ENCODE measurements around the gene VPS25. TPM values are rescaled to one million over a fixed set of nuclear protein-coding genes. Genes with fewer than 3 reads are reported as not detected.
A peak's percentile ranks its signal among the peaks of the same experiment; 100 is the strongest.

The VPS25 gene
- total and polyA plus RNA-seq, 9 of the 15 experiments (the other 6 are each of a cell fraction or from before 2014, with no cell fraction given): 123 to 352 (median 180) TPM

- TF ChIP-seq, protein P1, sequence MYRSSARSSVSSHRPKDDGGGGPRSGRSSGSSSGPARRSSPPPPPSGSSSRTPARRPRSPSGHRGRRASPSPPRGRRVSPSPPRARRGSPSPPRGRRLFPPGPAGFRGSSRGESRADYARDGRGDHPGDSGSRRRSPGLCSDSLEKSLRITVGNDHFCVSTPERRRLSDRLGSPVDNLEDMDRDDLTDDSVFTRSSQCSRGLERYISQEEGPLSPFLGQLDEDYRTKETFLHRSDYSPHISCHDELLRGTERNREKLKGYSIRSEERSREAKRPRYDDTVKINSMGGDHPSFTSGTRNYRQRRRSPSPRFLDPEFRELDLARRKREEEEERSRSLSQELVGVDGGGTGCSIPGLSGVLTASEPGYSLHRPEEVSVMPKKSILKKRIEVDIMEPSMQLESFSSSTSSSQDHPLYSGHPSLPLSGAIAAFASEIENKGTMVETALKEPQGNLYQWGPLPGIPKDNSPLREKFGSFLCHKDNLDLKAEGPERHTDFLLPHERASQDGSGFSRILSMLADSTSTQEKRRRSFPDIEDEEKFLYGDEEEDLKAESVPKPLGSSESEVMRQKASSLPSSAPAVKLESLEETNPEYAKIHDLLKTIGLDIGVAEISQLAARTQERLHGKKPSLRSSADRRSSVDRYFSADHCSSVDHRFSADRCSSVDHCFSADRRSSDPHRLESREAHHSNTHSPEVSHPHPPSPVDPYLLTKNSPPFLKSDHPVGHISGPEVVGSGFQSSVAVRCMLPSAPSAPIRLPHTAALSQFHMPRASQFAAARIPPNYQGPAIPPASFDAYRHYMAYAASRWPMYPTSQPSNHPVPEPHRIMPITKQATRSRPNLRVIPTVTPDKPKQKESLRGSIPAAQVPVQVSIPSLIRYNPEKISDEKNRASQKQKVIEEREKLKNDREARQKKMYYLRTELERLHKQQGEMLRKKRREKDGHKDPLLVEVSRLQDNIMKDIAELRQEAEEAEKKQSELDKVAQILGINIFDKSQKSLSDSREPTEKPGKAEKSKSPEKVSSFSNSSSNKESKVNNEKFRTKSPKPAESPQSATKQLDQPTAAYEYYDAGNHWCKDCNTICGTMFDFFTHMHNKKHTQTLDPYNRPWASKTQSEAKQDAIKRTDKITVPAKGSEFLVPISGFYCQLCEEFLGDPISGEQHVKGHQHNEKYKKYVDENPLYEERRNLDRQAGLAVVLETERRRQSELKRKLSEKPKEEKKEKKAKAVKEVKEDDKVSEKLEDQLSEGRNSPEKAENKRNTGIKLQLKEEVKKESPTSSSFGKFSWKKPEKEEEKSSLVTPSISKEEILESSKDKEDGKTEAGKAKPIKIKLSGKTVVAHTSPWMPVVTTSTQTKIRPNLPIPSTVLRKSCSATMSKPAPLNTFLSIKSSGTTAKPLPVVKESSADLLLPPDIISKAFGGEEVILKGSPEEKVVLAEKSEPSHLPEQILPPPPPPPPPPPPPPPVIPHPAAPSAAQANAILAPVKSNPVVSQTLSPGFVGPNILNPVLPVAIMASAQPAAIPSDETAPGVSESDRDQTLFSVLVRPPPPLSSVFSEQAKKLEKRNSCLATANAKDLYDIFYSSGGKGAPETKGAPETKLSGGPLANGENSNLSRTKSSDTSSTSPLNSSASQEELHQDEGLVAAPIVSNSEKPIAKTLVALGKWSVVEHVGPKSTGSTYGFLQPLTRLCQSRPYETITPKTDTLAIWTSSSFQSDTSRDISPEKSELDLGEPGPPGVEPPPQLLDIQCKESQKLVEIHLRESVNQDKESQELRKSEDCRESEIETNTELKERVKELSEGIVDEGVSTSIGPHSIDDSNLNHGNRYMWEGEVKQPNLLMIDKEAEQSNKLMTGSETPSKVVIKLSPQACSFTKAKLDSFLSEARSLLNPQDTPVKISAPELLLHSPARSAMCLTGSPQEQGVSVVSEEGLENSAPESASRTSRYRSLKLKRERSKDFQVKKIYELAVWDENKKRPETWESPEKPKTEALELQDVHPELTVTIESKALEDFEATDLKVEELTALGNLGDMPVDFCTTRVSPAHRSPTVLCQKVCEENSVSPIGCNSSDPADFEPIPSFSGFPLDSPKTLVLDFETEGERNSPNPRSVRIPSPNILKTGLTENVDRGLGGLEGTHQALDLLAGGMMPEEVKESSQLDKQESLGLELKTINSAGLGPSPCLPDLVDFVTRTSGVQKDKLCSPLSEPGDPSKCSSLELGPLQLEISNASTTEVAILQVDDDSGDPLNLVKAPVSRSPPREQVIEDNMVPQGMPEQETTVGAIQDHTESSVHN (IDR thresholded peaks at IDR 0.05; ENCODE audit: borderline replicate concordance in 1 of 2, low read depth in 1 of 2): no peak
- TF ChIP-seq HBP1 (CRISPR knock-in tag; IDR thresholded peaks at IDR 0.05): no peak
- TF ChIP-seq POLR2AphosphoS2 (IDR thresholded peaks at IDR 0.05; ENCODE audit: low read length): no peak
- no peak for TF ChIP-seq ILF3 (IDR thresholded peaks at IDR 0.05; ENCODE audit: borderline replicate concordance)
- TF ChIP-seq KDM1A (IDR thresholded peaks at IDR 0.05): no peak
- no peak for TF ChIP-seq HMG20A (CRISPR knock-in tag; conservative IDR thresholded peaks at IDR 0.05)
- TF ChIP-seq ZBTB1 (CRISPR knock-in tag; IDR thresholded peaks at IDR 0.05; ENCODE audit: borderline replicate concordance, low read depth): peak; percentile 66; the same call in 1 of the 2 replicates
- TF ChIP-seq, protein P2, sequence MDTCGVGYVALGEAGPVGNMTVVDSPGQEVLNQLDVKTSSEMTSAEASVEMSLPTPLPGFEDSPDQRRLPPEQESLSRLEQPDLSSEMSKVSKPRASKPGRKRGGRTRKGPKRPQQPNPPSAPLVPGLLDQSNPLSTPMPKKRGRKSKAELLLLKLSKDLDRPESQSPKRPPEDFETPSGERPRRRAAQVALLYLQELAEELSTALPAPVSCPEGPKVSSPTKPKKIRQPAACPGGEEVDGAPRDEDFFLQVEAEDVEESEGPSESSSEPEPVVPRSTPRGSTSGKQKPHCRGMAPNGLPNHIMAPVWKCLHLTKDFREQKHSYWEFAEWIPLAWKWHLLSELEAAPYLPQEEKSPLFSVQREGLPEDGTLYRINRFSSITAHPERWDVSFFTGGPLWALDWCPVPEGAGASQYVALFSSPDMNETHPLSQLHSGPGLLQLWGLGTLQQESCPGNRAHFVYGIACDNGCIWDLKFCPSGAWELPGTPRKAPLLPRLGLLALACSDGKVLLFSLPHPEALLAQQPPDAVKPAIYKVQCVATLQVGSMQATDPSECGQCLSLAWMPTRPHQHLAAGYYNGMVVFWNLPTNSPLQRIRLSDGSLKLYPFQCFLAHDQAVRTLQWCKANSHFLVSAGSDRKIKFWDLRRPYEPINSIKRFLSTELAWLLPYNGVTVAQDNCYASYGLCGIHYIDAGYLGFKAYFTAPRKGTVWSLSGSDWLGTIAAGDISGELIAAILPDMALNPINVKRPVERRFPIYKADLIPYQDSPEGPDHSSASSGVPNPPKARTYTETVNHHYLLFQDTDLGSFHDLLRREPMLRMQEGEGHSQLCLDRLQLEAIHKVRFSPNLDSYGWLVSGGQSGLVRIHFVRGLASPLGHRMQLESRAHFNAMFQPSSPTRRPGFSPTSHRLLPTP (IDR thresholded peaks at IDR 0.05; ENCODE audit: borderline replicate concordance, extremely low read depth, insufficient read length): no peak
- no peak for TF ChIP-seq PHB2 (IDR thresholded peaks at IDR 0.05; ENCODE audit: low read depth)
- TF ChIP-seq ZBTB34 (CRISPR knock-in tag; IDR thresholded peaks at IDR 0.05): no peak
- peak; percentile 58; the same call in 1 of the 2 replicates for TF ChIP-seq POLR2AphosphoS5 (IDR thresholded peaks at IDR 0.05; ENCODE audit: control insufficient read depth, insufficient read depth, low read depth, low read length)
- no peak for TF ChIP-seq TSC22D4 (tag; IDR thresholded peaks at IDR 0.05)
Measured at GRCh38 chr17:42744806-42745617, 28.2 kb upstream of the VPS25 start, which contains the start of gene EZH1 (continued).
